GM08714 (cell line): ENCODE results near the gene DDX56.

Source experiments
- H3K4me3 ChIP-seq: fragments of 200-500 bp; sonication (Bioruptor generic); 2 replicates; pipeline ENCODE4 v1.5.1; 2014; ENCODE audit warnings: mild to moderate bottlenecking, low read length, inconsistent platforms
- ZNF274 ChIP-seq: IDR thresholded peaks from 2 replicates; pipeline ENCODE4 v1.6.1; 2012; ENCODE audit warnings: mild to moderate bottlenecking, low read depth, low read length

DDX56 gene

DNA sequence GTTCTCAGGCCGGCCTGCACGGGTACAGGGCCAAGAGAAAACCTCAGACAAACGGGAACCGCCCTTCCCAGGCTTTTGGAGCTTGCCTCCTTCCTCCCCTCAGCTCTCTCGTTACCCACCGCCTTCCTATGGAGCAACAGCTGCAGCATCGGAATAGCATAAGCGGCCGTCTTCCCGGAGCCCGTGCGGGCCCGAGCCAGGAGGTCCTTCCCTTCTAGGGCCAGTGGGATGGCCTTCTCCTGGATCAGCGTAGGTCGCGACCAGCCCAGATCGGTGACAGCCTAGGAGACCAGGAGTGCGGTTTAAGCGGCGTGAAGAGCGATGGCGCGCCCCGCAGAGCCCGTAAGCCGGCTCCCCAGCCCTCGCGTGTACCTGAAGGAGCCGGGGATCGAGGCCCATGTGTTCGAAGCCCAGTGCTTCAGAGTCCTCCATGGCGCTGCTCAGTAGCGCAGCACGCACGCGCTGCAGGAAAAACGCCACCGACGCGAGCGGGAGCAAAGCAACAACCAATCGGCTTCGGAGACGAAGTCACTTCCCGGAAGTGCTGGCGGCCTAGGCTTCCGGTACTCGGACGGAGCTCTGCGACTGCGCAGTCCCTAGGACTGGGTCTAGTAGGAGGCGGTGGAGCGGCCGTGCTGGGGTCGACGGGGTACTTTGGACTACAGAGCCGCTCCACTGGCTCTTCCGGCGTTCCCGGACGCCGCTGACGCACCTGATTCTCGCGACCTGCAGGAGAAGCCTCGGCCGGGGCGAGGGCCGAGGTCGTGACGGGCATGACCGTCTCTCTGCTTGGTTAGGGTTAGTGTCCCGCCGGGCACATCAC is at the start of gene DDX56:
Gene DDX56 (minus strand): TSS at position 445 of the 823 bp plus-strand sequence. CDS start 13 bp downstream, at position 432.
- H3K4me3 ChIP-seq, result peak within 1 kb of the TSS; percentile 91
- no peak for TF ChIP-seq ZNF274

- peak overlapping the region; percentile 13; the same call in 1 of the 2 replicates for H3K4me3 ChIP-seq
- TF ChIP-seq ZNF274, result no peak
These were observed 48.8 kb upstream of the DDX56 start for GRCh38 chr7:44622342-44623151.

DNA sequence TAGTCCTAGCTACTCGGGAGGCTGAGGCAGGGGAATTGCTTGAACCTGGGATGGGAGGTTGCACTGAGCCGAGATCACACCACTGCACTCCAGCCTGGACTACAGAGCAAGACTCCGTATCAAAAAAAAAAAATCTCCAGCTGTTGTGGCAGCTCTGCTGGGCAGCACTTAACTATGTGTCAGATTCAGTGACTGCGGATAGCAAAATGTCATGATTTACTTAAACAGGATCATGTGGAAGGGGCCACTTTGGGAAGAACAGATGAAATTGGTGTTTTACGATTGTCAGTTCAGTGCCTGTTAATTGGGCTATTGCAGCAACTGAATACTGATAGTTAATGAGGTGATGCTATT is 48.0 kb upstream of the DDX56 start:
- TF ChIP-seq ZNF274, result no peak
- no peak overlapping the region for H3K4me3 ChIP-seq

DNA sequence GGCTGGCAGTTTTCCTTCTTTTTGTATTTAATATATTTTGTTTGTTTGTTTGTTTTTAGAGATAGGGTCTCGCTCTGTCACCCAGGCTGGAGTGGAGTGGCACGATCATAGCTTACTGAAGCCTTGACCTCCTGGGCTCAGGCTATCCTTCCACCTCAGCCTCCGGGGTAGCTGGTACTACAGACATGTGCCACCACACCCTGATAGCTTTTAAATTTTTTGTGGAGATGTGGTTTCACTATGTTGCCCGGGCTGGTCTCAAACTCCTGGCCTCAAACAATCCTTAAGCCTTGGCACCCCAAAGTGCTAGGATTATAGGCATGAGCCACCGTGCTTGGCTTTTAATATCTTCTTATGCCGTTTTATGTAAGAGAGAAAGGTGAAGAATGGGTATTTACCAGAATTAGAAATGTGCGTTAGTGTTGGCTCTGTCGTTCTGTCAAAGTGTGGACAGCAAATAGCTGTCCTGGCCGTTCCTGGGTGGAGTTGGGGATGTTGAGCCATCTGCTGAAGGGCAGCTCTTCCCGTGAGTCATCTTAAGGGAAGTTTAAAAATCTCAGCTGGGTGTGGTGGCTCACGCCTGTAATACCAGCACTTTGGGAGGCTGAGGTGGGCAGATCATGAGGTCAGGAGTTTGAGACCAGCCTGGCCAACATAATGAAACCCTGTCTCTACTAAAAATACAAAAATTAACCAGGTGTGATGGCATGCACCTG is 47.5 kb upstream of the DDX56 start:
- no peak for TF ChIP-seq ZNF274
- H3K4me3 ChIP-seq, result no peak overlapping the region

DNA sequence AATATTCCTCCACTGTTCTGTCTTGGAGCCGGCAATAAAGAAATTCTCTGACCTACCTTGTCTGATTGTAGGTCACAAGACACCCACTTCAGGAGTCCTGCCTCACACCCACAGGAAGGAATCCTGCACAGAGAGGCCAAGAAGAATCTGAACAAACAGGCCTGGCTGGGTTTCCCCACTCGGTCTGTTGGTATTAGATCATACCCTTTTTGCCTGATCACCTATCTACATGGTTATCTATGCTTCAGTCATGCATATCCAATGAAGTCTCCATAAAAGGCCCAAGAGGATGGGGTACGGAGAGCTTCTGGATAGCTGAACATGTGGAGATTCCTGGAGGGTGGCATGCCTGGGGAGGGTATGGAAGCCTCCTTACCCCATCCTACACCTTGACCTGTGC is 45.0 kb upstream of the DDX56 start:
- H3K4me3 ChIP-seq, result no peak overlapping the region
- TF ChIP-seq ZNF274, result no peak

DNA sequence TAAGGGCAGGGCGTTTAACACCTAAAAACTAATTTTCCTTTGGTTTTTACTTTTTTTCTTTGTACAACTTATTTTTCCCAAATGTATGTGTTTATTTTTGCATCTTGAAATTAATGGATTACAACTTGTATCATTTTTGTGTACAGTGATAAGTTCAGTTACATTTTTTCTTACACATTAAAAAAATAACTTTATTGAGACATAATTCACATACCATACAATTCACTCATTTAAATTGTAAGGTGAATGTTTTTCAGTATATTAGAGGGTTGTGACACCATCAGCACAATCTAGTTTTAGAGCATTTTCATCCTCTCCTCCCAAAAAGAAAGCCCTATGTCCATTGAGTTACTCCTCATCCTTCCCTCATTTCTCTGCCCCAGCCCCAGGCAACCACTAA is 44.3 kb upstream of the DDX56 start:
- no peak overlapping the region for H3K4me3 ChIP-seq
- TF ChIP-seq ZNF274, result no peak

DNA sequence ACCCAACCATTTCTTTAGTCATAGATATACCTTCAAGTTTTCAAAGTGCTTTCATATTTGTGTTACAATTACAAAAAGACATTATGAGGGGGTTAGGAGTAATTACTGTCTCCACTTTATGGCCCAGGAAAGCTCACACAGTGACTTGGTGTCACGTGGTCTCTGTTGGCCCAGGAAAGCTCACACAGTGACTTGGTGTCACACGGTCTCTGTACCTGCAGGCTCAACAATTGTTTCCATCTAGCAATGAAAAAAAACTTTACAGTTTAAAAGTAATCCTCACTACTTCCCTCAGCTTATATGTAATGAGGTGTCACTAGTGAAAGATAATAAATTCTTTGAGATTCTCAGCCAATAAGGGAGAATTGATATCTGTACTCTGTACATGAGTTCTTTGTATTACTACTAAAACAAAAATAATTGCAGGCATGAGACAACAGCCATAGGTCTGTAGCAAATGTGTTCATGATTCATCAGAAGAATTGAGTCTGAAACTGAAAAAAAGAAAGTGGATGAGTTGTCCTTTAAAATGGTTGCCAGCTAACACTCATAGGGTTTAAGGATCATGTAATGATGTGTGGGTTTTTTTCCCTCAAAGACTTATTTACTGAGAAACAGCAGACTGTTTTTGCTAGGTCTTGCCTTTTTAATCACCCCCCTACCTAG is 43.6 kb upstream of the DDX56 start:
- TF ChIP-seq ZNF274, result no peak
- H3K4me3 ChIP-seq, result no peak overlapping the region

DNA sequence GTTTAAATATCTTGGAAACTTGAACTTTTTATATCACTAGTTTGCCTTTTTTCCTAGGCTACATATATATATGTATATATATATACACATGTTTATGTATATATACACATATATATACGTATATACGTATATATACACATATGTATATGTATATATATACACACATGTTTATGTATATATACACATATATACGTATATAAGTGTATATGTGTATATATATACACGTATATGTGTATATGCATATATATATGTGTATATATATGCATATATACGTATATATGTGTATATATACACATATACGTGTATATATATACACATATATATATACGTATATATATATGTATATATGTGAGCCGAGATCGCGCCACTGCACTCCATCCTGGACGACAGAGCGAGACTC is 42.8 kb upstream of the DDX56 start:
- TF ChIP-seq ZNF274, result no peak
- no peak overlapping the region for H3K4me3 ChIP-seq

- no peak overlapping the region for H3K4me3 ChIP-seq
- TF ChIP-seq ZNF274, result no peak
These were observed 42.1 kb upstream of the DDX56 start for GRCh38 chr7:44615793-44616192.

- no peak for TF ChIP-seq ZNF274
- no peak overlapping the region for H3K4me3 ChIP-seq
These were observed 41.5 kb upstream of the DDX56 start for GRCh38 chr7:44615149-44615611.

GRCh38 chr7:44609829-44610228 is 36.1 kb upstream of the DDX56 start:
- TF ChIP-seq ZNF274, result no peak
- H3K4me3 ChIP-seq, result no peak overlapping the region

GRCh38 chr7:44608916-44609648 is 35.4 kb upstream of the DDX56 start:
- H3K4me3 ChIP-seq, result no peak overlapping the region
- TF ChIP-seq ZNF274, result no peak
